MM.1S (cell line): ENCODE results near the gene PLEKHA7.

Experiments used
- CTCF ChIP-seq: fragments of 300-600 bp; sonication (generic); IDR thresholded peaks from 2 replicates; pipeline ENCODE4 v1.5.1; 2016; ENCODE audit warnings: antibody characterized with exemption, low read length, mixed read lengths
- EZH2 ChIP-seq: fragments of 300-600 bp; sonication (generic); optimal IDR thresholded peaks from 2 replicates; pipeline ENCODE3; 2017; ENCODE audit warnings: low read depth, mild to moderate bottlenecking, antibody characterized with exemption, low read length, mixed read lengths

- TF ChIP-seq CTCF: no peak
- no peak for TF ChIP-seq EZH2
These were observed 15.1 kb downstream of the PLEKHA7 start for GRCh38 chr11:16999116-16999515.
